CD4-positive, CD25-positive, alpha-beta regulatory T cell (primary cell): ENCODE results near the gene CEP104. TPM values are rescaled to one million over a fixed set of nuclear protein-coding genes. Genes with fewer than 3 reads are reported as not detected.

Experiments
- ATAC-seq, 2 donors: fragments of 150-1000 bp; cut with Tn5 transposase; one replicate each; pipeline ENCODE4 v1.10.0; 2021; ENCODE audit warnings: low read depth in 2 of 2, moderate number of reproducible peaks in 2 of 2, moderate library complexity in 1 of 2
- DNase-seq, 3 donors: peaks; one replicate each; pipeline versions ENCODE4 v3.0.0 to v3.0.0-alpha.2; 2012 to 2022; ENCODE audit warnings: mixed read lengths in 1 of 3
- H3K27ac ChIP-seq: one replicate; pipeline ENCODE4 v1.7.0; 2013; ENCODE audit warnings: mild to moderate bottlenecking, low read length; ENCODE audit not compliant: insufficient read depth, poor library complexity, severe bottlenecking
- H3K27me3 ChIP-seq: one replicate; pipeline ENCODE4 v1.7.0; 2013; ENCODE audit warnings: low read length; ENCODE audit not compliant: control insufficient read depth, insufficient read depth
- H3K36me3 ChIP-seq: one replicate; pipeline ENCODE4 v1.7.0; 2013; ENCODE audit warnings: mild to moderate bottlenecking, low read length, moderate library complexity; ENCODE audit not compliant: control insufficient read depth, insufficient read depth
- H3K4me1 ChIP-seq: 2 replicates; pipeline ENCODE4 v1.7.0; 2013; ENCODE audit warnings: mild to moderate bottlenecking, low read length; ENCODE audit not compliant: insufficient read depth, control insufficient read depth, poor library complexity, severe bottlenecking
- H3K4me3 ChIP-seq: one replicate; pipeline ENCODE4 v1.7.0; 2013; ENCODE audit warnings: low read depth, mild to moderate bottlenecking, low read length, moderate library complexity
- H3K9me3 ChIP-seq, 2 experiments: 1 replicate in 1 of 2; 2 replicates in 1 of 2; pipeline ENCODE4 v1.7.0; 2013; ENCODE audit warnings: low read length in 2 of 2, mild to moderate bottlenecking in 1 of 2, moderate library complexity in 1 of 2; ENCODE audit not compliant: control insufficient read depth in 2 of 2
- H3K27ac Mint-ChIP-seq, 3 donors: one replicate each; pipeline ENCODE4 v1.8.0; 2020 to 2022; ENCODE audit warnings: mild to moderate bottlenecking in 3 of 3, mixed read lengths in 3 of 3, moderate library complexity in 2 of 3
- H3K27me3 Mint-ChIP-seq: one replicate; pipeline ENCODE4 v1.8.0; 2022; ENCODE audit warnings: mild to moderate bottlenecking, mixed read lengths
- H3K36me3 Mint-ChIP-seq: one replicate; pipeline ENCODE4 v1.8.0; 2020; ENCODE audit warnings: mixed read lengths
- H3K4me1 Mint-ChIP-seq, 4 donors: one replicate each; pipeline ENCODE4 v1.8.0; 2020 to 2022; ENCODE audit warnings: mixed read lengths in 4 of 4, mild to moderate bottlenecking in 1 of 4
- H3K4me3 Mint-ChIP-seq, 4 donors: one replicate each; pipeline ENCODE4 v1.8.0; 2020 to 2022; ENCODE audit warnings: mild to moderate bottlenecking in 4 of 4, mixed read lengths in 4 of 4, moderate library complexity in 3 of 4
- H3K9me3 Mint-ChIP-seq, 7 donors: one replicate each; pipeline ENCODE4 v1.8.0; 2020 to 2022; ENCODE audit warnings: mixed read lengths in 7 of 7, mild to moderate bottlenecking in 3 of 7, moderate library complexity in 2 of 7
- polyA plus RNA-seq, 4 donors: library from polyadenylated mRNA; unstranded; fragments of 300-500 nt; fragmentation: Illumina TruSeq; gene quantifications; one replicate each; pipeline ENCODE4 v1.2.3, GENCODE V29; 2021
- total RNA-seq: library from RNA; stranded (reverse); gene quantifications from one replicate; pipeline ENCODE4 v1.2.3, GENCODE V29; 2022

Gene CEP104
- total and polyA plus RNA-seq, 5 donors from 2014 or later, result 13.5 to 42.3 (median 14.6) TPM

DNA sequence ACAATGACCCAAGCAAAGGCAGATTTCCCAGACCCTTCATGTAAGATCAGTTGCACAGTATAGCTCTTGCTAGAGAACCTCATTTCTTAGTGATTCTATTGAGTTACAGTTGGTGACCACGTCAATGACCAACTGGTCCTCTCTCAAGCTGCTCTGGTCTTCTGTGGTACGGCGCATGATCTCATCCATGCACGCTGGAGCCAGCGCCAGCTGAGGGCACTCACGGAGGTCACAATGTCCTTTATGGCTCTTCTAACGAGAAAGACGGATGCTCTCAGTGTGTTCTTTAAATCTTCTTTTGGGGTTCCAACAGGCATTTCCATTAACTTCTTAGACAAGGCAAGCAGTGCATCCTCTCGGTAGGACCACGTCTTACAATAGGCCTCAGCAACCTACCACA, 22.3 kb downstream of the CEP104 start:
- Histone ChIP-seq H3K4me1 (no peaks in the 10 kb centered on the region), H3K36me3 (peaks cover 74% of the 10 kb centered on the region), H3K9me3 (peaks cover 0 to 5% of the 10 kb centered on the region in 2 experiments), H3K27me3 (no peaks in the 10 kb centered on the region), H3K4me3 (no peak overlapping the region), H3K27ac (no peak overlapping the region)
- peaks cover 58% of the 10 kb centered on the region for H3K36me3 Mint-ChIP-seq
- H3K4me1 Mint-ChIP-seq, result no peaks in the 10 kb centered on the region
- peaks cover 0 to 4% (median 3%) of the 10 kb centered on the region in 7 donors for H3K9me3 Mint-ChIP-seq
- no peak for ATAC-seq
- no peak overlapping the region for H3K27ac Mint-ChIP-seq
- no peaks in the 10 kb centered on the region for H3K27me3 Mint-ChIP-seq
- H3K4me3 Mint-ChIP-seq, result no peak overlapping the region
- DNase-seq, result no peak

DNA sequence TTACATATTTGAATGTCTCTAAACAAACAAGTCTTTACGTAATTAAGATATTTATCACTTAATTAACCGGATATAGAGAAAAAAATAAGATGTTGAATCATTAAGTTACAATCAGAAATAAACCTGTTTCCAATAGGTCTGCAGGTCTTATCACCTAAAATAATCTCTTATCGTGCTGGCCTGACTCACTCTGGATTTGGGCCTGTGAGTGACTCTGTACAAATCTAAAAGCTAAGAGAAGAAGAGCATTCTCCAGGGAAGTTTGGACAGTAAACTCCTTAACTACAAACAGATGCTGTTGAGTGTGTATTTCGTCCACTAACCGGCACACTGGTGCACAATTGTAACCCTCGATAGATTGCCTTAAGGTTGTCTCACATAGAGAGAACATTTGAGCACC, 25.3 kb downstream of the CEP104 start:
- peaks cover 67% of the 10 kb centered on the region for H3K36me3 ChIP-seq
- no peak overlapping the region for H3K27ac ChIP-seq
- H3K4me1 ChIP-seq, result no peaks in the 10 kb centered on the region
- H3K27me3 Mint-ChIP-seq, result no peaks in the 10 kb centered on the region
- DNase-seq (no peak), ATAC-seq (no peak)
- peaks cover 41% of the 10 kb centered on the region for H3K36me3 Mint-ChIP-seq
- H3K9me3 Mint-ChIP-seq, result peaks cover 0 to 3% (median 0%) of the 10 kb centered on the region in 7 donors
- H3K4me3 Mint-ChIP-seq, result no peak overlapping the region
- no peaks in the 10 kb centered on the region for H3K27me3 ChIP-seq
- no peaks in the 10 kb centered on the region for H3K9me3 ChIP-seq
- H3K4me1 Mint-ChIP-seq, result no peaks in the 10 kb centered on the region
- no peak overlapping the region for H3K4me3 ChIP-seq
- no peak overlapping the region for H3K27ac Mint-ChIP-seq

- H3K27me3 ChIP-seq, result no peaks in the 10 kb centered on the region
- H3K4me1 Mint-ChIP-seq, result no peaks in the 10 kb centered on the region
- no peaks in the 10 kb centered on the region for H3K9me3 ChIP-seq
- ATAC-seq, result no peak
- no peak overlapping the region for H3K4me3 Mint-ChIP-seq
- no peaks in the 10 kb centered on the region for H3K9me3 Mint-ChIP-seq
- no peak for DNase-seq
- H3K36me3 ChIP-seq, result peaks cover 66% of the 10 kb centered on the region
- H3K27me3 Mint-ChIP-seq, result no peaks in the 10 kb centered on the region
- H3K36me3 Mint-ChIP-seq, result peaks cover 48% of the 10 kb centered on the region
- no peaks in the 10 kb centered on the region for H3K4me1 ChIP-seq
- H3K27ac ChIP-seq, result no peak overlapping the region
- no peak overlapping the region for H3K27ac Mint-ChIP-seq
- H3K4me3 ChIP-seq, result no peak overlapping the region
These were observed 28.6 kb downstream of the CEP104 start for GRCh38 chr1:3828391-3828790.

GRCh38 chr1:3827813-3828307, 29.2 kb downstream of the CEP104 start:
- ATAC-seq (no peak), DNase-seq (no peak)
- Mint-ChIP-seq H3K27me3 (no peaks in the 10 kb centered on the region), H3K36me3 (peaks cover 45% of the 10 kb centered on the region), H3K4me1 (no peaks in the 10 kb centered on the region), H3K4me3 (no peak overlapping the region), H3K27ac (no peak overlapping the region), H3K9me3 (no peaks in the 10 kb centered on the region)
- Histone ChIP-seq H3K27me3 (no peaks in the 10 kb centered on the region), H3K36me3 (peaks cover 69% of the 10 kb centered on the region), H3K9me3 (no peaks in the 10 kb centered on the region), H3K4me1 (no peaks in the 10 kb centered on the region), H3K27ac (no peak overlapping the region), H3K4me3 (no peak overlapping the region)

DNA sequence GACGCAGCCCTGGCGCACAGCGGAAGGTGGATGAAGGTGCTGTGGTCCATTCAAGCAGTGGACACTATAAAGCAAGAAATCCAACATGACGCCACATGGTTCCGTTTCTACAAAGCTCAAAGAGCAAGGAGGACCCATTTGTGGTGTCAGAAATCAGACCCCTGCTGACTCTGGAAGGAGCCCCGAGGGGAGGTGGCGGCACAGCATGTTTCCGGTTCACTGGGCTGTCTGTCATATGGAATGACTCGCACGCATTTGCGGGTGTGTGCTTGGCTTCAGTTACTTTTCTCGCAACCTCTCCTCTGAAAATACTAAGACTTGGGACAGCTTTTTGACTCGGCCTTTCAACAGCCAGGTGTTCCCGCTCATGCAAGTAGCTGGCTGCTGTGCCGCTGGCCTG, 31.7 kb downstream of the CEP104 start:
- no peak for DNase-seq
- H3K4me1 ChIP-seq, result no peaks in the 10 kb centered on the region
- ATAC-seq, result no peak
- no peaks in the 10 kb centered on the region for H3K27me3 Mint-ChIP-seq
- H3K27ac Mint-ChIP-seq, result no peak overlapping the region
- peaks cover 65% of the 10 kb centered on the region for H3K36me3 ChIP-seq
- H3K27ac ChIP-seq, result no peak overlapping the region
- H3K4me3 ChIP-seq, result no peak overlapping the region
- H3K4me3 Mint-ChIP-seq, result no peak overlapping the region
- no peaks in the 10 kb centered on the region for H3K27me3 ChIP-seq
- no peaks in the 10 kb centered on the region for H3K9me3 ChIP-seq
- no peaks in the 10 kb centered on the region for H3K4me1 Mint-ChIP-seq
- no peaks in the 10 kb centered on the region for H3K9me3 Mint-ChIP-seq
- H3K36me3 Mint-ChIP-seq, result peaks cover 44% of the 10 kb centered on the region

DNA sequence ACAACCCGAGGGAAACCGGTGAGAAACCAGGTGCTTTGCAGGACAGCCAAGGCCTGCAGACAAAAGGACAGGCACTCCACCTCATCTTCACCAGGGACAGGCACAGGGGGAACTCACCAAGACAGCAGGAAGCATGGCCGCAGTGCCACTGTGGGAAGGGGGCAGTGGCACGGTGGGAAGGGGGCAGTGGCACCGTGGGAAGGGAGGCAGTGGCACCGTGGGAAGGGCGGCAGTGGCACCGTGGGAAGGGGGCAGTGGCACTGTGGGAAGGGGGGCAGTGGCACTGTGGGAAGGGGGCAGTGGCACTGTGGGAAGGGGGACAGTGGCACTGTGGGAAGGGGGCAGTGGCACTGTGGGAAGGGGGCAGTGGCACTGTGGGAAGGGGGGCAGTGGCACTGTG, 32.4 kb downstream of the CEP104 start:
- DNase-seq (no peak), ATAC-seq (no peak)
- H3K9me3 ChIP-seq, result no peaks in the 10 kb centered on the region
- no peak overlapping the region for H3K27ac ChIP-seq
- Mint-ChIP-seq H3K27ac (no peak overlapping the region), H3K9me3 (no peaks in the 10 kb centered on the region), H3K4me3 (no peak overlapping the region), H3K4me1 (no peaks in the 10 kb centered on the region), H3K27me3 (no peaks in the 10 kb centered on the region), H3K36me3 (peaks cover 47% of the 10 kb centered on the region)
- no peaks in the 10 kb centered on the region for H3K27me3 ChIP-seq
- H3K36me3 ChIP-seq, result peaks cover 66% of the 10 kb centered on the region
- H3K4me1 ChIP-seq, result no peaks in the 10 kb centered on the region
- H3K4me3 ChIP-seq, result no peak overlapping the region

DNA sequence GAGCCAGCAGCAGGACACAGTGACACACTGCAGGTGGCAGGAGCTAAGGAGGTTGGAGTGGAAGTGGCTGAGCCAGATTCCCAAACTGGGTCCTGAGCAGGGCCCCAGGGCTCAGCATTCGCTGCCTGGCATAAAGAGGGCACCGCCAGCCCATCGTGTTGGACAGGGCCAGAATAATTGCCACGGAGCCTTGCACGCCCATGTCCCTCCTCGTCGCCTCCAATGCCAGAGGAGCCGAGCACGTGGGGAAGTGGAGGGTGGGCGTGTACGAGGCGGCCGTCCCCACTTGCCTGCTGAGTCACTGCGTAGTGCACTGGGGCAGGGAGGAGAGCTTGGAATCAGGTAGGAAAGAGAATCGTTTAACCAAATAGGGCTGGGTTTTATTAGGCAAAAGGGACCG, 34.6 kb downstream of the CEP104 start:
- H3K4me3 Mint-ChIP-seq, result no peak overlapping the region
- DNase-seq, result no peak
- H3K27ac Mint-ChIP-seq, result no peak overlapping the region
- Histone ChIP-seq H3K27ac (no peak overlapping the region), H3K4me3 (no peak overlapping the region), H3K36me3 (peaks cover 48% of the 10 kb centered on the region), H3K4me1 (no peaks in the 10 kb centered on the region), H3K27me3 (no peaks in the 10 kb centered on the region), H3K9me3 (no peaks in the 10 kb centered on the region)
- no peaks in the 10 kb centered on the region for H3K27me3 Mint-ChIP-seq
- no peaks in the 10 kb centered on the region for H3K4me1 Mint-ChIP-seq
- peaks cover 44% of the 10 kb centered on the region for H3K36me3 Mint-ChIP-seq
- H3K9me3 Mint-ChIP-seq, result peaks cover 0 to 2% (median 0%) of the 10 kb centered on the region in 7 donors
- ATAC-seq, result no peak

- Mint-ChIP-seq H3K4me3 (no peak overlapping the region), H3K9me3 (peaks cover 0 to 2% (median 0%) of the 10 kb centered on the region in 7 donors), H3K4me1 (no peaks in the 10 kb centered on the region), H3K27ac (no peak overlapping the region), H3K27me3 (no peaks in the 10 kb centered on the region), H3K36me3 (peaks cover 44% of the 10 kb centered on the region)
- peaks cover 46% of the 10 kb centered on the region for H3K36me3 ChIP-seq
- no peaks in the 10 kb centered on the region for H3K4me1 ChIP-seq
- H3K27me3 ChIP-seq, result no peaks in the 10 kb centered on the region
- no peak overlapping the region for H3K27ac ChIP-seq
- no peaks in the 10 kb centered on the region for H3K9me3 ChIP-seq
- ATAC-seq (no peak), DNase-seq (no peak)
- H3K4me3 ChIP-seq, result no peak overlapping the region
These were observed 35.1 kb downstream of the CEP104 start for GRCh38 chr1:3821908-3822307.
